PFSK-1 (cell line): ENCODE results near the gene PRRC2B.

Experiments used
- POLR2AphosphoS5 ChIP-seq: IDR thresholded peaks from 2 replicates; pipeline ENCODE4 v1.6.1; 2012; ENCODE audit warnings: low read depth, mild to moderate bottlenecking, control low read depth, low read length, moderate library complexity
- TAF1 ChIP-seq: IDR thresholded peaks from 2 replicates; pipeline ENCODE4 v1.6.1; 2012; ENCODE audit warnings: low read length, control low read depth, borderline replicate concordance; ENCODE audit not compliant: insufficient read depth

DNA sequence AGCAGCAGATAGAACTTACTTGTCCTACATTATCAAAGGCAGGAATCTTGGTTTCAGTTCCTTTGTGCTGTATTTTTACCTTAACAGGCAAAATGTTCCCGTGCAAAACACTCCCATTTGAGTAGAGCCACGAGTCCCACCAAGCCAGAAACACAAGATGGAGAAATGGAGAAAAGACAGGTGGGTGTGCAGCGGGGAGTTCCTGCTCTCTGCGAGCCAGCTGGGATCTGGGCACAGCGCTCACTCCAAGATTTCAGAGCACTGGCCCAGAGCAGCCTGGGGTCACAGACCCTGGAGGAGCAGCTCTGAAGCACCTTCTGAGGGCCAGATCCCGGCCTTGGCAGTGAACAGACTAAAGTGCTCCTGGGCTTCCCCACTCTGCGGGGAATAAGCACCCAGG, 134.3 kb downstream of the PRRC2B start:
- TF ChIP-seq POLR2AphosphoS5 (no peak), TAF1 (no peak)
